SK-N-SH (cell line): ENCODE measurements around the gene ME3. TPM values are rescaled to one million over a fixed set of nuclear protein-coding genes. Genes with fewer than 3 reads are reported as not detected.

ENCODE experiments used
- CTCF ChIA-PET: fragments of 300-600, 350-600 bp; formaldehyde crosslinking; extraction: SDS; loops from one replicate; lab custom pipeline; 2021; lab: Yijun Ruan, JAX
- POLR2A ChIA-PET: fragments of 350-600 bp; sonication (Branson Sonifier 250); formaldehyde crosslinking; extraction: SDS; loops from one replicate; lab custom pipeline; 2020; ENCODE audit warnings: antibody characterized with exemption, inconsistent platforms; lab: Yijun Ruan, JAX
- DNase-seq: peaks from one replicate; pipeline ENCODE4 v3.0.0; 2012
- H2AFZ ChIP-seq: fragments of 200-600 bp; sonication (generic); 2 replicates; pipeline ENCODE4 v1.8.1; 2016; ENCODE audit warnings: antibody characterized with exemption, mild to moderate bottlenecking, low read depth
- H3F3A ChIP-seq: fragments of 200-600 bp; sonication (generic); replicated peaks from 2 replicates; pipeline ENCODE3; 2016; ENCODE audit warnings: antibody characterized with exemption, mild to moderate bottlenecking; ENCODE audit not compliant: insufficient read depth
- H3K27ac ChIP-seq, 2 experiments: fragments of 200-500 bp in 1 of 2; fragments of 200-600 bp in 1 of 2; sonication (Bioruptor generic) in 1 of 2; sonication (generic), shearing (Covaris generic) in 1 of 2; 2 replicates each; pipeline versions ENCODE4 v1.5.1 to v1.6.1; 2014 to 2016; ENCODE audit warnings: low read depth in 2 of 2, inconsistent platforms in 1 of 2, low read length in 1 of 2, mild to moderate bottlenecking in 1 of 2, mixed read lengths in 1 of 2
- H3K27me3 ChIP-seq: fragments of 200-600 bp; sonication (generic), shearing (Covaris generic); 2 replicates; pipeline ENCODE4 v1.6.1; 2016; ENCODE audit warnings: mixed run types; ENCODE audit not compliant: insufficient read depth
- H3K36me3 ChIP-seq, 2 experiments: fragments of 200-500 bp in 1 of 2; fragments of 200-600 bp in 1 of 2; sonication (Bioruptor generic) in 1 of 2; sonication (generic) in 1 of 2; replicated peaks in 1 of 2; 2 replicates each; pipeline versions ENCODE3 to v1.5.1; 2014 to 2016; ENCODE audit warnings: low read length in 1 of 2, mild to moderate bottlenecking in 1 of 2; ENCODE audit not compliant: insufficient read depth in 2 of 2, control insufficient read depth in 1 of 2
- H3K4me1 ChIP-seq, 2 experiments: fragments of 200-500 bp in 1 of 2; fragments of 200-600 bp in 1 of 2; sonication (Bioruptor generic) in 1 of 2; sonication (generic), shearing (Covaris generic) in 1 of 2; 2 replicates each; pipeline versions ENCODE4 v1.5.1 to v1.6.1; 2014 to 2016; ENCODE audit warnings: low read depth in 1 of 2, low read length in 1 of 2, mixed run types in 1 of 2; ENCODE audit not compliant: insufficient read depth in 2 of 2, control insufficient read depth in 1 of 2
- H3K4me2 ChIP-seq: fragments of 200-600 bp; sonication (generic), shearing (Covaris generic); 2 replicates; pipeline ENCODE4 v1.6.1; 2017; ENCODE audit warnings: mixed run types
- H3K4me3 ChIP-seq, 2 experiments: fragments of 200-500 bp in 1 of 2; fragments of 200-600 bp in 1 of 2; sonication (Bioruptor generic) in 1 of 2; sonication (generic), shearing (Covaris generic) in 1 of 2; 2 replicates each; pipeline versions ENCODE4 v1.5.1 to v1.8.1; 2014 to 2016; ENCODE audit warnings: low read depth in 2 of 2, inconsistent platforms in 1 of 2, low read length in 1 of 2, mild to moderate bottlenecking in 1 of 2, mixed read lengths in 1 of 2, moderate library complexity in 1 of 2
- H3K79me2 ChIP-seq: fragments of 200-600 bp; sonication (generic); 2 replicates; pipeline ENCODE4 v1.8.1; 2017; ENCODE audit warnings: mild to moderate bottlenecking; ENCODE audit not compliant: insufficient read depth
- H3K9ac ChIP-seq: fragments of 200-600 bp; sonication (generic); 2 replicates; pipeline ENCODE4 v1.6.1; 2017; ENCODE audit warnings: mixed run types
- H3K9me2 ChIP-seq: fragments of 200-600 bp; sonication (generic); 2 replicates; pipeline ENCODE4 v1.6.1; 2017; ENCODE audit warnings: mixed run types
- H3K9me3 ChIP-seq: fragments of 200-600 bp; sonication (generic); 2 replicates; pipeline ENCODE4 v1.6.1; 2017; ENCODE audit warnings: mixed run types, mild to moderate bottlenecking, moderate library complexity
- H4K20me1 ChIP-seq: fragments of 200-600 bp; sonication (generic); 2 replicates; pipeline ENCODE4 v1.6.1; 2017; ENCODE audit warnings: mild to moderate bottlenecking, mixed run types; ENCODE audit not compliant: insufficient read depth
- CHD2 ChIP-seq: fragments of 150-350 bp; IDR thresholded peaks from 2 replicates; pipeline ENCODE4 v1.6.1; 2018; ENCODE audit warnings: low read length; ENCODE audit not compliant: partially characterized antibody
- EP300 ChIP-seq, 2 experiments: IDR thresholded peaks; 2 replicates each; pipeline versions ENCODE4 v1.4.0 to v1.6.1; 2012; ENCODE audit warnings: borderline replicate concordance in 1 of 2, low read depth in 1 of 2, low read length in 1 of 2
- EZH2phosphoT487 ChIP-seq: fragments of 200-600 bp; sonication (generic); IDR thresholded peaks from 2 replicates; pipeline ENCODE4 v1.6.1; 2017; ENCODE audit warnings: low read depth, mixed run types, mild to moderate bottlenecking, antibody characterized with exemption, moderate library complexity, borderline replicate concordance
- FOSL2 ChIP-seq: IDR thresholded peaks from 2 replicates; pipeline ENCODE4 v1.4.0; 2012; ENCODE audit warnings: low read depth, mild to moderate bottlenecking, moderate library complexity, borderline replicate concordance
- FOXM1 ChIP-seq: IDR thresholded peaks from 2 replicates; pipeline ENCODE4 v1.4.0; 2012; ENCODE audit warnings: low read depth, mild to moderate bottlenecking
- GABPA ChIP-seq: IDR thresholded peaks from 2 replicates; pipeline ENCODE4 v1.4.0; 2012; ENCODE audit warnings: low read depth, mild to moderate bottlenecking
- GATA2 ChIP-seq: sonication (generic); formaldehyde crosslinking; IDR thresholded peaks from 2 replicates; pipeline ENCODE4 v1.5.0; 2020; ENCODE audit warnings: mild to moderate bottlenecking, missing genetic modification reagents
- JUND ChIP-seq: IDR thresholded peaks from 2 replicates; pipeline ENCODE4 v1.4.0; 2012
- MEF2A ChIP-seq: IDR thresholded peaks from 2 replicates; pipeline ENCODE4 v1.4.0; 2012; ENCODE audit warnings: low read depth, borderline replicate concordance
- NFIC ChIP-seq: IDR thresholded peaks from 2 replicates; pipeline ENCODE4 v1.4.0; 2012; ENCODE audit warnings: borderline replicate concordance
- NRF1 ChIP-seq: IDR thresholded peaks from 2 replicates; pipeline ENCODE4 v1.6.1; 2012; ENCODE audit warnings: low read depth, mild to moderate bottlenecking, low read length
- RAD21 ChIP-seq: IDR thresholded peaks from 2 replicates; pipeline ENCODE4 v1.6.1; 2012; ENCODE audit warnings: mild to moderate bottlenecking, low read length
- RCOR1 ChIP-seq: fragments of 150-350 bp; IDR thresholded peaks from 2 replicates; pipeline ENCODE4 v1.6.1; 2017; ENCODE audit warnings: antibody characterized with exemption, low read length
- RFX5 ChIP-seq: IDR thresholded peaks from 2 replicates; pipeline ENCODE4 v1.6.1; 2012; ENCODE audit warnings: mild to moderate bottlenecking, improper control_type of control experiment, low read length
- RXRA ChIP-seq: IDR thresholded peaks from 2 replicates; pipeline ENCODE4 v1.4.0; 2012; ENCODE audit warnings: low read depth, mild to moderate bottlenecking, borderline replicate concordance
- SIN3A ChIP-seq: IDR thresholded peaks from 2 replicates; pipeline ENCODE4 v1.6.1; 2012; ENCODE audit warnings: low read depth, mild to moderate bottlenecking, low read length, moderate library complexity, borderline replicate concordance
- SMC3 ChIP-seq: IDR thresholded peaks from 2 replicates; pipeline ENCODE4 v1.6.1; 2012; ENCODE audit warnings: low read depth, low read length, improper control_type of control experiment
- TCF12 ChIP-seq: IDR thresholded peaks from 2 replicates; pipeline ENCODE4 v1.4.0; 2012
- YY1 ChIP-seq: IDR thresholded peaks from 2 replicates; pipeline ENCODE4 v1.4.0; 2012; ENCODE audit warnings: low read depth, mild to moderate bottlenecking
- WGBS: methylation state at CpG from one replicate; pipeline ENCODE4 v1.1.6; 2017; ENCODE audit warnings: low lambda C conversion rate; 5-methylcytosine and 5-hydroxymethylcytosine counted together
- polyA plus RNA-seq, 3 experiments: library from polyadenylated mRNA; depleted of rRNA; stranded (reverse); fragments of >200 nt; gene quantifications; 2 replicates each; pipeline ENCODE4 v1.2.3, GENCODE V29; 2012
- TF ChIP-seq, protein P1 (sequence below): IDR thresholded peaks from 2 replicates; pipeline ENCODE4 v1.4.0; 2012; ENCODE audit warnings: low read depth, borderline replicate concordance
- TF ChIP-seq, protein P2 (sequence below): IDR thresholded peaks from 2 replicates; pipeline ENCODE4 v1.4.0; 2012; ENCODE audit warnings: low read depth, borderline replicate concordance
- TF ChIP-seq, protein P3 (sequence below): fragments of 150-350 bp; IDR thresholded peaks from 2 replicates; pipeline ENCODE4 v1.6.1; 2016; ENCODE audit warnings: mild to moderate bottlenecking, low read depth, low read length

ME3 gene
- polyA plus RNA-seq, 1 of the 3 experiments (the other 2 are of a cell fraction), result 22.0 TPM

DNA sequence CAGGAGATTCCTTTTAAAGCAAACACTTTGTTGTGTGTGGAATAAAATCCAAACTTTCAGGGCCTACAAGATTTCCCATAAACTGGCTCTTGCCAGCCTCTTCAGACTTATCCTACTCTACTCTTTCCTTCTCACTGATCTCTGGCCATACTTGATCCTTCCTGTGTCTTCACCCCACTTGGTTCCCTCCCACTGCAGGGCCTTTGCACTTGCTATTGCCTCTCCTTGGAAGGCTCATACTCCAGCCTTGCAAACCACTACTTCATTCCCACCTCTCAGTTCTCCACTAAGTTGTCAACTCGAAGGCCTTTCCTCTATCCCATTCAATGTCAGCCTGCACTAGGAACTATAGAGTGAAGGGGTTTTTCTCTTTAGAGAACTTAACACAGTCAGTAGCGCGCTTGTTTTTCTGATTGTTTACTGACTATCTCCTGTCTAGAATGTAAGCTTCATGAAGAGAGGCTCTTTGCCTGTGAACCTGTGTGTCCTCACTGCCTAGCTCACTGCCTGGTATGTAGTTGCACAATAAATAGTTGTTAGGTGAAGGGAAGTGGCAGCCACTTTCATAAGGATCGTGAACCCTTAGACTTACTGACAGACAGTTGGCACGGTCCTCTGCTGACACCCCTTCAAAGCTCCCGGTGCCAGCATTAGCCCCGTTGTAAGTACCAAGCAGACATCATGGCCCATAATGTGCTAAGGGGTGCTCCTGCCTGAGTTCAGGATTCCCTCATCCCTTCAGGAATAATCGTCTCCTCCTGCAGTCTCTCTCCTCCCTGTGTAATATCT lies 833 bp upstream of the ME3 start:
- CTCF ChIA-PET, result interaction anchor here (1.2 kb wide), 1 partner anchor 12 kb away, joined by 3 read pairs; no protein-coding TSS in a partner anchor
- no peak for TF ChIP-seq SIN3A
- no peak for TF ChIP-seq SMC3
- TF ChIP-seq GATA2 (CRISPR knock-in tag), result no peak
- TF ChIP-seq, protein P1, sequence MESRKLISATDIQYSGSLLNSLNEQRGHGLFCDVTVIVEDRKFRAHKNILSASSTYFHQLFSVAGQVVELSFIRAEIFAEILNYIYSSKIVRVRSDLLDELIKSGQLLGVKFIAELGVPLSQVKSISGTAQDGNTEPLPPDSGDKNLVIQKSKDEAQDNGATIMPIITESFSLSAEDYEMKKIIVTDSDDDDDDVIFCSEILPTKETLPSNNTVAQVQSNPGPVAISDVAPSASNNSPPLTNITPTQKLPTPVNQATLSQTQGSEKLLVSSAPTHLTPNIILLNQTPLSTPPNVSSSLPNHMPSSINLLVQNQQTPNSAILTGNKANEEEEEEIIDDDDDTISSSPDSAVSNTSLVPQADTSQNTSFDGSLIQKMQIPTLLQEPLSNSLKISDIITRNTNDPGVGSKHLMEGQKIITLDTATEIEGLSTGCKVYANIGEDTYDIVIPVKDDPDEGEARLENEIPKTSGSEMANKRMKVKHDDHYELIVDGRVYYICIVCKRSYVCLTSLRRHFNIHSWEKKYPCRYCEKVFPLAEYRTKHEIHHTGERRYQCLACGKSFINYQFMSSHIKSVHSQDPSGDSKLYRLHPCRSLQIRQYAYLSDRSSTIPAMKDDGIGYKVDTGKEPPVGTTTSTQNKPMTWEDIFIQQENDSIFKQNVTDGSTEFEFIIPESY, result no peak
- TF ChIP-seq, protein P2, sequence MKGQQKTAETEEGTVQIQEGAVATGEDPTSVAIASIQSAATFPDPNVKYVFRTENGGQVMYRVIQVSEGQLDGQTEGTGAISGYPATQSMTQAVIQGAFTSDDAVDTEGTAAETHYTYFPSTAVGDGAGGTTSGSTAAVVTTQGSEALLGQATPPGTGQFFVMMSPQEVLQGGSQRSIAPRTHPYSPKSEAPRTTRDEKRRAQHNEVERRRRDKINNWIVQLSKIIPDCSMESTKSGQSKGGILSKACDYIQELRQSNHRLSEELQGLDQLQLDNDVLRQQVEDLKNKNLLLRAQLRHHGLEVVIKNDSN, result no peak
- TF ChIP-seq GABPA, result no peak
- TF ChIP-seq CHD2, result no peak
- no peak for TF ChIP-seq FOSL2
- Histone ChIP-seq H3F3A (peaks cover 5% of the 10 kb centered on the region), H3K27me3 (no peaks in the 10 kb centered on the region), H4K20me1 (no peaks in the 10 kb centered on the region), H3K36me3 (no peaks in the 10 kb centered on the region), H3K9me2 (no peaks in the 10 kb centered on the region), H3K4me2 (no peak overlapping the region), H2AFZ (no peak overlapping the region), H3K27ac (no peak overlapping the region), H3K79me2 (peaks cover 4% of the 10 kb centered on the region; the same call in 1 of the 2 replicates), H3K4me1 (peaks cover 8 to 15% of the 10 kb centered on the region in 2 experiments; a peak in 3 of 4 replicates), H3K4me3 (no peak overlapping the region), H3K9me3 (no peaks in the 10 kb centered on the region), H3K9ac (no peak overlapping the region)
- 94% methylated on average over 8 of the region's 8 CpGs for WGBS
- DNase-seq, result no peak
- POLR2A ChIA-PET, result interaction anchor here (0.7 kb wide), 1 partner anchor 128 kb away, joined by 5 read pairs; the partner anchor contains the start of gene PRSS23

DNA sequence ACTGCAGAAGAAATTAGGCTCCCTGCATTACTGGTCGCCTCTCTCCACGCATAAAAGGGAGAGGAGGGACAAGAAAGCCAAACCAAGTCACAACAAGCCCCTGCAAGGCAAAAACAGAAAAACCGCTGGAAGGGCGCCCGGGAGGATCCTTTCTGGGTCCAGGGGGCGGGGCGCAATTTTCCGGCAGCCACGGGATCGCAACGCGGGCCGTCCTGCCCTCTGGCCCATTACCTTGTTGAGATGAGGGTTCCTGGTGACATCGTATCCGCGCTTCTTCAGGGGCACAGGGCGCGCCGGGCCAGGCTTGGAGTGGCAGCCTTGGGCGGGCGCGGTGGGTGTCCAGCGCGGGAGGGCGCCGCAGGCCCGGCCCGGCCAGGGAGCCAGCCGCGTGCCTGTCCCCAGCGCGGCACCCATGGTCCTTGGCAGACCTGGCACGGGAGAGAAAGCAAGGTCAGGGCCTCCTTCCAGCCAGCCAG lies 847 bp downstream of the ME3 start:
- Histone ChIP-seq H3K27me3 (no peaks in the 10 kb centered on the region), H3K4me1 (peaks cover 8 to 11% of the 10 kb centered on the region in 2 experiments; a peak in 3 of 4 replicates), H3K9ac (peak overlapping the region; percentile 77), H3K4me2 (peak overlapping the region; percentile 88), H3K9me2 (no peaks in the 10 kb centered on the region), H4K20me1 (no peaks in the 10 kb centered on the region), H3K79me2 (peaks cover 4% of the 10 kb centered on the region; the same call in 1 of the 2 replicates), H3K9me3 (no peaks in the 10 kb centered on the region), H3K4me3 (peak overlapping the region; percentile 52 to 64), H3K27ac (peak overlapping the region; percentile 24 to 46), H3K36me3 (no peaks in the 10 kb centered on the region), H3F3A (no peaks in the 10 kb centered on the region), H2AFZ (peak overlapping the region; percentile 84)
- POLR2A ChIA-PET, result no interaction called here
- 6% methylated on average over 9 of the region's 33 CpGs for WGBS
- CTCF ChIA-PET, result interaction anchor here (1.3 kb wide), 1 partner anchor 10 kb away, joined by 6 read pairs; no protein-coding TSS in a partner anchor
- DNase-seq, result no peak
- TF ChIP-seq SMC3 (0 out of 2 replicates have a peak, but pooled peaks have one; percentile 7), EZH2phosphoT487 (no peak), TCF12 (no peak), NRF1 (no peak), FOXM1 (no peak), NFIC (peak; percentile 26; the same call in 1 of the 2 replicates), GABPA (no peak), RAD21 (no peak), MEF2A (no peak), CHD2 (no peak), RCOR1 (no peak), GATA2 (CRISPR knock-in tag) (no peak), JUND (no peak), EP300 (IDR thresholded peaks at IDR 0.05; ENCODE audit: borderline replicate concordance in 1 of 2, low read depth in 1 of 2, low read length in 1 of 2) (no peak), RXRA (no peak), RFX5 (no peak), YY1 (no peak)
- TF ChIP-seq, protein P3, sequence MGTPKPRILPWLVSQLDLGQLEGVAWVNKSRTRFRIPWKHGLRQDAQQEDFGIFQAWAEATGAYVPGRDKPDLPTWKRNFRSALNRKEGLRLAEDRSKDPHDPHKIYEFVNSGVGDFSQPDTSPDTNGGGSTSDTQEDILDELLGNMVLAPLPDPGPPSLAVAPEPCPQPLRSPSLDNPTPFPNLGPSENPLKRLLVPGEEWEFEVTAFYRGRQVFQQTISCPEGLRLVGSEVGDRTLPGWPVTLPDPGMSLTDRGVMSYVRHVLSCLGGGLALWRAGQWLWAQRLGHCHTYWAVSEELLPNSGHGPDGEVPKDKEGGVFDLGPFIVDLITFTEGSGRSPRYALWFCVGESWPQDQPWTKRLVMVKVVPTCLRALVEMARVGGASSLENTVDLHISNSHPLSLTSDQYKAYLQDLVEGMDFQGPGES, result no peak
